ENCODE results near the gene ABCA7.

Gene ABCA7, protein sequence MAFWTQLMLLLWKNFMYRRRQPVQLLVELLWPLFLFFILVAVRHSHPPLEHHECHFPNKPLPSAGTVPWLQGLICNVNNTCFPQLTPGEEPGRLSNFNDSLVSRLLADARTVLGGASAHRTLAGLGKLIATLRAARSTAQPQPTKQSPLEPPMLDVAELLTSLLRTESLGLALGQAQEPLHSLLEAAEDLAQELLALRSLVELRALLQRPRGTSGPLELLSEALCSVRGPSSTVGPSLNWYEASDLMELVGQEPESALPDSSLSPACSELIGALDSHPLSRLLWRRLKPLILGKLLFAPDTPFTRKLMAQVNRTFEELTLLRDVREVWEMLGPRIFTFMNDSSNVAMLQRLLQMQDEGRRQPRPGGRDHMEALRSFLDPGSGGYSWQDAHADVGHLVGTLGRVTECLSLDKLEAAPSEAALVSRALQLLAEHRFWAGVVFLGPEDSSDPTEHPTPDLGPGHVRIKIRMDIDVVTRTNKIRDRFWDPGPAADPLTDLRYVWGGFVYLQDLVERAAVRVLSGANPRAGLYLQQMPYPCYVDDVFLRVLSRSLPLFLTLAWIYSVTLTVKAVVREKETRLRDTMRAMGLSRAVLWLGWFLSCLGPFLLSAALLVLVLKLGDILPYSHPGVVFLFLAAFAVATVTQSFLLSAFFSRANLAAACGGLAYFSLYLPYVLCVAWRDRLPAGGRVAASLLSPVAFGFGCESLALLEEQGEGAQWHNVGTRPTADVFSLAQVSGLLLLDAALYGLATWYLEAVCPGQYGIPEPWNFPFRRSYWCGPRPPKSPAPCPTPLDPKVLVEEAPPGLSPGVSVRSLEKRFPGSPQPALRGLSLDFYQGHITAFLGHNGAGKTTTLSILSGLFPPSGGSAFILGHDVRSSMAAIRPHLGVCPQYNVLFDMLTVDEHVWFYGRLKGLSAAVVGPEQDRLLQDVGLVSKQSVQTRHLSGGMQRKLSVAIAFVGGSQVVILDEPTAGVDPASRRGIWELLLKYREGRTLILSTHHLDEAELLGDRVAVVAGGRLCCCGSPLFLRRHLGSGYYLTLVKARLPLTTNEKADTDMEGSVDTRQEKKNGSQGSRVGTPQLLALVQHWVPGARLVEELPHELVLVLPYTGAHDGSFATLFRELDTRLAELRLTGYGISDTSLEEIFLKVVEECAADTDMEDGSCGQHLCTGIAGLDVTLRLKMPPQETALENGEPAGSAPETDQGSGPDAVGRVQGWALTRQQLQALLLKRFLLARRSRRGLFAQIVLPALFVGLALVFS (N-terminal part only)

DNA sequence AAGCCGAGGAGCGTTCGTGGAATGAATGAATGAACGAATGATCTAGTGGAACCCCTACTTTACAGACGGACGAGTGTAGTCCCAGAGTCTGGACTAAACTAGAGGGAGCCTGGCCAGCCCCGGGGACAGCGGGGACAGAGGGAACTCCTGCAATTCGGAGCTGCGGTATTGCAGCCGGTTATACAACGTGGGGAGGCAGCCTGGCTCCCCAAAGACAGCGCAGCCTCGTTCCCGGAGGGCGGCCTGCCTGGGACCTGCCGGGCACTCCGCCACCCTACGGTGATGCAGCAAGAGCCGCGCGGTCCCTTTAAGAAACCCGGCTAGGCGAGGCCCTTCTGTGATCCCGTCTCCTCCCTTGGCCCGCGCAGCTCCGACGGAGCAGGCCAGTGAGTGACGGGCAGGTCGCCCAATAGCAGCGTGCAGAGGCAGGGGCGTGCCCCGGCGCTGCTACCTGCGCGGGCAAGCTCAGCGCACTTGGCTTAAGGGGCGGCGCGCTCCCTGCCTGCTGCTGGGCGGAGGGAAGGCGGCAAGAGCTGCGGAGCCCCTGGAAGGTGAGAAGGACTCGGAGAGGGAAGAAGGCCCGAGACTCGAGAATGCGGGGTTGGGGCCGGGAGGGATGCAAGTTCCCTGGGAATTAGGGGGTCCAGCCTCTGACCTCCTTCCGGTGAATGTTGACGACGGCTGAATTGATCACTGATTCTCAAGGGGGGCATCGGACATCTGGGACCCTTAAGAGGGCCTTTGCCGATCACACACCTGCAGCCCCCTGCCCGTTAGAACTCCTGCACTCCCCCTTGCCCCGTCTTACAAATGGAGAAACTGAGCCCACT, at the start of gene ABCA7:
Gene ABCA7 (plus strand): TSS at position 462 of the 830 bp plus-strand sequence. CDS start 1,255 bp downstream, outside the sequence.
- peak; percentile 92 for DNase-seq (ENCODE audit: low read depth, low spot score)

DNA sequence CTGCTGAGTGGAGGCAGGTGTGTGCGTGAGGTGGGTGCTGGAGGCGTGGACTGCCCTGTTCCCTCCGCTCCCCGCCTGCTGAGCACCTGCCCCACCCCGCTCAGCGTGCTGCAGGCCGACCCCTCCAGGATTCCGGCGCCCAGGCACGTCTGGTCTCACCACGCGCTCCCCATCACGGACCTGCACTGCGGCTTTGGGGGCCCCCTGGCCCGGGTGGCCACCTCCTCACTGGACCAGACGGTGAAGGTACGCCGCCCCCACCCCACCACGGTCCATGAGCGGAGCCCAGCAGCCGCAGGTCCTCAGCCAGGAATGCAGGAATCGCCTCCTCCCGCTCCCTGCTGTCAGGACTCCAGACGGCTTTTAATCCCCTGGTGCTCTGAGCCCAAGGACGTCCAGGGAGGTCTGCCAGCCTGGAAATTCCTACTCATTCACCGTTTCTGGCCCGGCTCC, 49.8 kb upstream of the ABCA7 start:
- DNase-seq (ENCODE audit: low read depth, low spot score): no peak

DNA sequence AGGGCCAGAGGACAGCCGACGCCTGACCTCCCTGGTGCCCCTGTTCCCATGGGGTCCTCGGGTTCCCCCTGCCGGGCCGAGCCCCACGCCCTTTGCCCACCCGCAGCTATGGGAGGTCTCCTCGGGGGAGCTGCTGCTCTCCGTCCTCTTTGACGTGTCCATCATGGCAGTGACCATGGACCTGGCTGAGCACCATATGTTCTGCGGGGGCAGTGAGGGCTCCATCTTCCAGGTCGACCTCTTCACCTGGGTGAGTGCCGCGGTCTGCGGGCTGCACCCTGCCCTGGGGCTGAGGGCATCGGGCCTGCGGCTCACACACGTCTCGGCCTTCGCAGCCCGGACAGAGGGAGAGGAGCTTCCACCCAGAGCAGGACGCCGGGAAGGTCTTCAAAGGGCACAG, 49.2 kb upstream of the ABCA7 start:
- no peak for DNase-seq (ENCODE audit: low read depth, low spot score)

DNA sequence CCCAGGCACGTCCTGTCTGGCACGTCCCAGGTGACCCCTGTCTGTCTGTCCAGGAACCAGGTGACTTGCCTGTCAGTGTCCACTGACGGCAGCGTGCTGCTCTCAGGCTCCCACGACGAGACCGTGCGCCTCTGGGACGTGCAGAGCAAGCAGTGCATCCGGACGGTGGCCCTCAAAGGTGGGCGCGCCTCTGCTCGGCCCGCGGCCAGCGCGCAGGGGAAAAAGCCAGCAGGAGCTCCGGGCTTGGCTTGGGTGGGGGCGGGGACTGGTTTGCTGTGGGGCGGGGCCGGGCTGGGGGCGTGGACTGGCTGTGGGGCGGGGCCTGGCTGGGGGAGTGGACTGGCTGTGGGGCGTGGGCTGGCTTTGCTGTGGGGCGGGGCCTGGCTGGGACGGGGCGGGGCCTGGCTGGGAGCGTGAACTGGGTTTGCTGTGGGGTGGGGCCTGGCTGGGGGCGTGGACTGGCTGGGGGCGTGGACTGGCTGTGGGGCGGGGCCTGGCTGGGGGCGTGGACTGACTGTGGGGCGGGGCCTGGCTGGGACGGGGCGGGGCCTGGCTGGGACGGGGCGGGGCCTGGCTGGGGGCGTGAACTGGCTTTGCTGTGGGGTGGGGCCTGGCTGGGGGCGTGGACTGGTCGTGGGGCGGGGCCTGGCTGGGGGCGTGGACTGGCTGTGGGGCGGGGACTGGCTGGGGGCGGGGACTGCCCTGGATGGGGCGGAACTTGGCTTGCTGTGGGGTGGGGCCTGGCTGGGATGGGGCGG, 48.6 kb upstream of the ABCA7 start:
- DNase-seq (ENCODE audit: low read depth, low spot score): no peak

DNA sequence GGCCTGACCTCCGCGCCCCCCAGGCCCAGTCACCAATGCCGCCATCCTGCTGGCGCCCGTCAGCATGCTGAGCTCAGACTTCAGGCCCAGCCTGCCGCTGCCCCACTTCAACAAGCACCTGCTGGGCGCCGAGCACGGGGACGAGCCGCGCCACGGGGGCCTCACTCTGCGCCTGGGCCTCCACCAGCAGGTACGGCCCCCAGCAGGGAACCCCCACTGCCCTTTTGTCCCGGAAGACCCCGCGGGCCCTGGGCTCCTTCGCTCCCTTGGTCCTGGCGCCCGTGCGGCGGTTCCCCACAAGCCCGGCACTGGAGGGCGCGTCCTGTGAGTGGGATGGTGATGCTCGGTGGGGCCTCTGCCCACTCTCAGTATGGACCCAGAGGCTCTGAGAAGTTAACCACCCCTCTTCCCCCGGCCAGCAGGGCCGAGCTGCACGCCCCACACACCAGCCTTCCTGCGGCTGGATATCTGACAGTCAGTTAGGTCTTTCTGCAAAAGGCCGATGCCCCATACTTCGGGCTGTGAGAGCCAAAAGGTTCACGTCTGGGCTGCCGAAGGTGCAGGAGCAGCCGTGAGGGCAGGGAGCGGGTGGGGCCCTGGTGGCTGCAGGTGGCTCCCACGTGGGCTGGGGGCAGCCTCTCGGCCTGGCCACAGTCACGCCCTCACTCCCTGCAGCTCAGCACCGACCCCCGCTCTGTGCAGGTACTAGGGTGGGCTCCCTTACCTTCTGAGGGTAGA, 47.8 kb upstream of the ABCA7 start:
- no peak for DNase-seq (ENCODE audit: low read depth, low spot score)

DNA sequence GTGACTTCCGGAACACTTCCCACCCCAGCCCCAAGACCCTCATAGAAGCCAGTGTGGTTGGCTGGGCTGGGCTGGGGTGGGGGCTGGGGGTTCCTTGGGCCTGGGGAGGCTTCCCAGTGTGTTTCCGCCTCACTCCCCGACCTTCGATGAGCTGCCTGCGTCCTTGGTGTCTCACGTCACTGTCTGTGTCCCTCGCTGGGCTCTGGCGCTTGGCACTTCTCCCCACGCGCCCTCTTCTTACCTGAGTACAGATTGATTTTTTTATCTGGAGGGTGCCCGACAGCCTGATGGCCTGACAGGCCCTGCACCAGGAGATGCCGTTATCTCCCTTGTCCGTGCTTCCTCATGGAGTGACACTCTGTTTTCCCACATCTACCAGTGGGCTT, 47.2 kb upstream of the ABCA7 start:
- DNase-seq (ENCODE audit: low read depth, low spot score): no peak

DNA sequence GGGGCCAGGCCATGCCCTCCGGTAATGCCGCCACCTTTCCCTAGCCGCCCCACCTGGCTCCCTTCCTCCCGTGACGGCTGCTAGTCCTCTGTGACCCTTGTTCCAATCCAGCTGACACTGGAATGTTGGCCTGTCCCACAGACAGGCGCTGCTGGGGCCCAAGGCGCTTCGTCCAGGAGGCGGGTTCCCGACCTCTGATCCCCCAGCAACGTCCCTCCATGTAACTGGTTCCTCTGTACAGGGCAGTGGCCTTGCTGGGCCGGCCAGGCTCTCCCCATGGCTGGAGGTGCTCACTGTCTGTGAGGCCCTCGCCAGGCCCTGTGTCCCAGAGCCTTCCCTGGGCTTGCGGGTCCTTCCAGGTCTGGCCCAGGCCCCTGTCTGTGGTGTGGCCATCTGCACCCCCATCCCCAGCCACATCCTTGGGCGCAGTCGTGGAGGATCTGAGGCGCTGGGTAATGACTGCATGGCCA, 46.5 kb upstream of the ABCA7 start:
- DNase-seq (ENCODE audit: low read depth, low spot score): no peak

DNA sequence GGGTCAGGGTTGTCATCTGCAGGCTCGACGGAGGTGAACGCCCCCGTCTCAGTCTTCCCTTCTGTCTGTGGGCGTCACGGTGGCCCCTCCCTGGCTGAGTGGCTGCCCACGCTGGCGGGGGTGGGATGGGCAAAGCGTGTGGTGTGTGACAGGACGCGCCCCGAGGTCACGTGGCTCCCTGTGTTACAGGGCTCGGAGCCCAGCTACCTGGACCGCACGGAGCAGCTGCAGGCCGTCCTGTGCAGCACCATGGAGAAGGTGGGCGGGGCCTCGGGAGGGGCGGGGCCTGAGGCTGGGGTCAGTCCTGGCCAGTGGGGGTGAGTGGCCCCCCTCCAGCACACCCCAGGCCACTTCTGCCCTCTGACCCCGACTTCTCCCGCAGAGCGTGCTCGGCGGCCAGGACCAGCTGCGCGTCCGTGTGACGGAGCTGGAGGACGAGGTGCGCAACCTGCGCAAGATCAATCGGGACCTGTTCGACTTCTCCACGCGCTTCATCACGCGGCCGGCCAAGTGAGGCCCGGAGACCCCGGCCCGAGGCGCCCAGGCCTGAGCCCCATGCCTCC, 46.0 kb upstream of the ABCA7 start:
- DNase-seq (ENCODE audit: low read depth, low spot score): no peak

DNA sequence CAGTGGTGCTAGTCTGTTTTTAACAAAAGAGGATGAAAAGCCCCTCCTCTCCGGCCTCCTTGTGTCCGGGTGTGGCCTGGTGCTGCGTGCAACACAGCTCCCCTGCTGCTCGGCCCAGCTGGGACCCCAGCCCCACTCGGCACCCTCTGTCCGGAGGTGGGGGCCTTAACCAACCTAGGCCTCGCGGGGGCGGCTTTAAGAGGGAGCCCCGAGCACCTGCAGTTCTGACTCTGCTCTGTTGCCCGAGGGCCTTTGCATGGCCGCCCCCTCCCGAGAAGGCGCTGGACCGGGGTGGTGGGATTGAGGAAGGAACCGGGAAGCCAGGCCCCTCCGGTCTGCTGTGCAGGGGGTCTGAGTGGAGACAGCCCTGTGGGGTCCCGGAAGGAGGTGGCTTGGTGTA, 45.4 kb upstream of the ABCA7 start:
- DNase-seq (ENCODE audit: low read depth, low spot score): no peak

DNA sequence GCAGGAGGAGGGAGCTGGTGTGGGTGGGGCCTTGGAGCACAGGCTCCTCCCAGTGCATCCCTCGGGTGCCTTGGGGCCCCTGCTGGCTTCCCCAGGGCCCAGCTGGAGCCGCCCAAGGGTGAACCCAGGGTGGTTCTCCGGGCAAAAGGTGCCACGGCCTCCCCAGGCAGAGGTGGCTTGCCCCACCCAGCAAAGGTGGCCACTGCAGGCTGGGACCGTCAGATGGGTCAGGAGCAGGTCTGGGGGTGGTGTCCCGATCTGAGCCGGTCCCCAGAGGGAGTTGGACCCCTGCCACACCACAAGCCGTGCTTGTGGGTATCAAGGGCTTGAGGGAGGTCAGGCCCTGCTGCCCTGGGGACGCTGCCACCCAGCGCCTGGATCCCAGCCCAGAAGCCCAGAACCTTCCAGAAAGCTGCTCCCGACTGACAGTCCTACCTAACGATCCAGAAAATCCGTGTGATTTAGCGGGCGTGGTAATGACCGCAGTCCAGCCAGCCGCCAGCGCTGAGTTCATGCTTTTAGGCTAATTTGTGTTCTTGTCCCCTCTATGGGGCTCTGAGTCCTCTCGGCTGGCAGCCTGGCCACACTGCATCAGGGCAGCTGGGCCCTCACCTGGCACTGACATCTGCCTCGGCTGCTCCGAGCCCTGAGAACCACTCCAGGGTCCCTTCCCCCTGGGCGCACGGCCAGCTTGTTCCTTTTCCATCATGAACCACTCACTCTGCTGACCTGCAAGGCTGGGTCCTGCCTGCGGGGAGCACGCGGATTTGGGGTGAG, 44.7 kb upstream of the ABCA7 start:
- no peak for DNase-seq (ENCODE audit: low read depth, low spot score)

DNA sequence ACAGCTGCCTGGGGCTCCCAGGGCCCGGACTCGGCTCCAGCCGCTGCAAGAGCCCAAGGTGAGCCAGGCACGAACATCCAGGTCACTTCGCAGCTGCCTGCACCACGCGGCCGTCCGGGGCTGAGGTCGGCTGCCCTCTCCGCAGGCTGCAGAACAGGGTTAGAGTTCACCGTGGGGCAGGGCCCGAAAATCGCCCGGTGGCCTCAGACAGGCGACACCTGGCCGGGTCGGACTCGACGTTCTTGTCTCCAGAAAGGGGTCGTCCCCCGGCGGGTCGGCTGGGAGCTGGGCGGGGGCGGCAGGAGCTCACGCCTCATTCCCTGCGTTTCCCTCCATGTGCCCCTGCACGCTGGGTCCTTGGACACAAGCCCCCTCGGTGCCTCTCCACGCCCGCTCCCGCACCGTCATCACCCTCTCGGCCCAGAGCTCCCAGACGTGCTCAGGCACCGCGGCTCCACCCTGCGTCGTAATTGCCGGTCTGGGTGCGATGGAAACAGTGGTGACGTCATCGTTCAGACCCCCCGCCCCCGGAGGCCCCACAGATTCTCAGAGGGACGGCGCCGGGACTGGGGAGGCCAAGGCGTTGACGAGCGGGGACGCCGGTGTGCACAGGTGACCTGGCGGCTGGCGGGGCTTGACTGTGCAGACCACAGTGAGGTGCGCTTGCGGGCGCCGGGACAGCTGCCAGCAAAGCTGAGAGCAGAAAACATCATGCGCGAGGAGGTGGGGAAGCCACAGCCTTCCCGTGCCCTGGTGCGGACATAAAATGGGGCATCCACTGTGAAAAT, 43.7 kb upstream of the ABCA7 start:
- no peak for DNase-seq (ENCODE audit: low read depth, low spot score)

DNA sequence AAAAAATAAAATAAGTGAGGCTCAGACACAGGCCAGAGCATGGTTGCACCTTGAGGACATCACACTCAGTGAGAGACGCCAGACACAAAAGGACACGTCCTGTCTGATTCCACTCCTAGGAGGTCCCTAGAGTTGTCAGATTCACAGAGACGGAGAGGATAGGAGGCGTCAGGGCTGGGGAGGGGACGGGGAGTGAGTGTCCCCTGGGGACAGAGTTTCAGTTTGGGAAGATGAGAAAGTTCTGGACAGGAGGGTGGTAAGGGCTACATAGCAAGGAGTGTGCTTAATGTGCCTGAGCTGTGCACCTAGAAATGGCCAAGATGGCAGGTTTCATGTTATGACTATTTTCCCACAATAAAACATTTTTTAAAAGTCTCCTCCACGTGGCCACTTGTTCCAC, 41.8 kb upstream of the ABCA7 start:
- DNase-seq (ENCODE audit: low read depth, low spot score): no peak

DNA sequence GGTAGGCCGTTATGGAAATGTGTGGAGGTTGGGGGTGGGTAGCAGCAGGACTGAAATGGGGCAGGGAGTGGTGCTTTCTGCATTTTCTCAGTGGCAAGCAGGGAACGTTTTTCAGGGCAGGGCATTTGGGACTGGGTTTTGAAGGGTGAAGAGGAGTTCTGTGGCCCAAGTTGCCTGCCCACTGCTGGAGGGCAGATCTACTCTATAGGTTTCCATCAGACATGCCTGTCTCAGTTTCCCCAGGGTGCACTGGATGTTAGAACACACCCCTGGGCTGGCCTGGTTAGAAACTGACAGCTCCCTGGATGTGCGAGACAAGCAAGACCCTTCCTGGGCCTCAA, 40.6 kb upstream of the ABCA7 start:
- DNase-seq (ENCODE audit: low read depth, low spot score): no peak

DNA sequence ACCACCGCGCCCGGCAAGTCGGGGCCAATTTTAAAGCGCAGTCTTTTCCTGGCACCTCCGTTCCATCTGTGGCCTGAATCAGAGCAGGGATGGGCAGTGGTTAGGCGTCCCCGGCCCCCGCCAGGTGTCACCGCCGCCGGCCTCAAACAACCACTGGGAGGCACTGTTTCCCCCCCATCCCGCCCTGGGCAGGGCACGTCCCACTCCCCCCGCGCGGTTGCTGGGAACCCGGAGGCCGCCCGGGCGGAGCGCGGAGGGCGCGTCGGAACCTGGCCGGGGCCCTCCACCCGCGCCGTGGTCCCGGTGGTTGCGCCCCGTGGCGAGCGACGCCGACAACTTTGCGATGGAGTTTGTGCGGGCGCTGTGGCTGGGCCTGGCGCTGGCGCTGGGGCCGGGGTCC, 39.8 kb upstream of the ABCA7 start, which contains the start of gene GRIN3B:
Gene GRIN3B (plus strand): TSS at position 325 of the 400 bp plus-strand sequence. CDS start 19 bp downstream, at position 344.
- DNase-seq (ENCODE audit: low read depth, low spot score): no peak

DNA sequence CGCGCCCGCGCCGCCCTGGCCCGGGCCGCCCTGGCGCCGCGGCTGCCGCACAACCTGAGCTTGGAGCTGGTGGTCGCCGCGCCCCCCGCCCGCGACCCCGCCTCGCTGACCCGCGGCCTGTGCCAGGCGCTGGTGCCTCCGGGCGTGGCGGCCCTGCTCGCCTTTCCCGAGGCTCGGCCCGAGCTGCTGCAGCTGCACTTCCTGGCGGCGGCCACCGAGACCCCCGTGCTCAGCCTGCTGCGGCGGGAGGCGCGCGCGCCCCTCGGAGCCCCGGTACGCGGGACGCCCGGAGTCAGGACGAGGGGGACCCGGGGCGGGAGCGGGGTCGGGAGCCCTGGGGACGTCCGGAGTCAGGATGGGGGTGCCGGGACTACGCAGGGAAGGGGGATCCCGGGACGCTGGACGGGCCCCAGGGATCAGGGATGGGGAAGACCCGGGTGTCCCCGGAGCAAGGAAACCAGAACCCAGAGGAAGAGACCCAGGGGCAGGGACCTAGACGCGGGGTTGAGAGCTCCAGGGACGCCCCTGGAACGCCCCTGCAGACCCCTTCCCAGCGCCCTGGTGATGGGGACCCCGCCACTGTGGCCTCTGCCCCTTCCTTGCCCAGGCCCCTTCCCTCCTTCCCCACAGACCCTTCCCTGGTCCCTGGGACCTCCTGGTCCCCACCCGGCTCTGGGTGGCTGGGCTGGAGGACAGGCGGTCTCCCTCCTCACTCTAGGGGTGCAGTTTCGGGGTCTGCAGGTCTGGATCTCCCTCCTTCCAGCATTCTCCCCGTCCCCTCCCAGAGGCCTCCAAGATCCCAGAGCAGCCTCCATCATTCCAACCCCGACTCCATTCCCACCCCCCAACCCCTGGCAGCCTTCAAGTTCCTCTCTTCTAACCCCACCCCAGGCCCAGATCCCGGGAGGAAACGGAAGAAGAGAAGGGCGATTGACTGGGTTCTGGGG, 39.0 kb upstream of the ABCA7 start:
- DNase-seq (ENCODE audit: low read depth, low spot score): no peak

DNA sequence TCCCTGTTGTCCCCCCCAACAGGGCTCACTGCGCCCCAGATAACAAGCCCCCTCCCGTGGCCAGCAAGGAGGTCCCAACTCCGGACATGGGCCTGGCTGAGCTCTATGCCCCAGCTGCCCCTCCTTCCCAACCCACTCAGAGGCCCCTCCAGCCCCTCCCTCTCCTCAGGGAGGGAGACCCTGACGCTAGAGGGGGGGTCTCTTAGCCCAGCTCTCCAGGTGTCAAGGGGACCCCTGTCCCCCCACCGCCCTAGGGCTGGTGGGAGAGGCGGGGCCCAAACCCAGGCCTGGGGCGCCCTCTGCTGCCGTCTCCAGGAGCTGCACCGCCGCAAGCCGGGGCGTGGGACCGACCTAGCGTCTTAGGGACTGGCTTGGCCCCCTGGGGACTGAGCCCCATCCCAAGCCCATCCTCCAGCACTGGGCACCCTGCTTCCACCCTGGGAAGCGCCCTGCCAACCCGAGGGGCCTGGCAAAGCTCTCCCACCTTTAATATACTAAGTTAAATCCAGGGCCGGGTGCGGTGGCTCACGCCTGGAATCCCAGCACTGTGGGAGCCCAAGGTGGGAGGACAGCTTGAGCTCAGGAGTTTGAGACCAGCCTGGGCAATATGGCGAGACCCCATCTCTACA, 38.3 kb upstream of the ABCA7 start:
- DNase-seq (ENCODE audit: low read depth, low spot score): no peak

Measured in smooth muscle cell of the brain vasculature (primary cell).